Right lobe of liver (tissue), 4 donors: ENCODE results near the gene STARD8.

ENCODE experiments used
- POLR2A ChIP-seq: fragments of 450-650 bp; IDR thresholded peaks from one replicate; pipeline ENCODE4 v1.6.1; 2017; ENCODE audit warnings: antibody characterized with exemption, mild to moderate bottlenecking
- TF ChIP-seq, protein P1 (sequence below), 4 donors: fragments of 200-600 bp in 3 of 4; fragments of 450-650 bp in 1 of 4; IDR thresholded peaks; one replicate each; pipeline versions ENCODE4 v1.5.1 to v1.8.0; 2016 to 2022; ENCODE audit warnings: antibody characterized with exemption in 4 of 4, mild to moderate bottlenecking in 2 of 4
- donor health status: DM: no; HTN: no; CAD: no.
- donor health status: DM: no; HTN: no; CAD: no.
- donor health status: DM: no; HTN: yes; CAD: no.

DNA sequence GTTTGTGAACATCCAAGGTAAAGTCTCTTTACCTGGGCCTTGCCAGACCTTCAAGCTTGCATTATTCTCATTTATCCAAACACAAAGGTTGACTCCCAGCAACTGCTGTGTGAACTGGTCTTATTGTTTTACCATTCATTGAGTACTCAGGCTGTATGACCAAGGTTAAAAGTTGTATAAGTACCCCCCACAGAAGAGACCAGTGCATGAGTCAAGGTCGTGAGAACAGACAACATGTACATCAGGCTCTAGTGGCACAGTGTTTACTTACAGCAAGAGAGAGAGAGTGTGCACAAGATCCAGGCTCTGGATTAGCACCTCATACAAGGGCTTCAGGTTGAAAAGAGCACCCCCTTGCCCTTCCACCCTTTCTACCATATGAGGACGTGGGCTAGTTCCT lies 103.9 kb downstream of the STARD8 start:
- TF ChIP-seq, protein P1, sequence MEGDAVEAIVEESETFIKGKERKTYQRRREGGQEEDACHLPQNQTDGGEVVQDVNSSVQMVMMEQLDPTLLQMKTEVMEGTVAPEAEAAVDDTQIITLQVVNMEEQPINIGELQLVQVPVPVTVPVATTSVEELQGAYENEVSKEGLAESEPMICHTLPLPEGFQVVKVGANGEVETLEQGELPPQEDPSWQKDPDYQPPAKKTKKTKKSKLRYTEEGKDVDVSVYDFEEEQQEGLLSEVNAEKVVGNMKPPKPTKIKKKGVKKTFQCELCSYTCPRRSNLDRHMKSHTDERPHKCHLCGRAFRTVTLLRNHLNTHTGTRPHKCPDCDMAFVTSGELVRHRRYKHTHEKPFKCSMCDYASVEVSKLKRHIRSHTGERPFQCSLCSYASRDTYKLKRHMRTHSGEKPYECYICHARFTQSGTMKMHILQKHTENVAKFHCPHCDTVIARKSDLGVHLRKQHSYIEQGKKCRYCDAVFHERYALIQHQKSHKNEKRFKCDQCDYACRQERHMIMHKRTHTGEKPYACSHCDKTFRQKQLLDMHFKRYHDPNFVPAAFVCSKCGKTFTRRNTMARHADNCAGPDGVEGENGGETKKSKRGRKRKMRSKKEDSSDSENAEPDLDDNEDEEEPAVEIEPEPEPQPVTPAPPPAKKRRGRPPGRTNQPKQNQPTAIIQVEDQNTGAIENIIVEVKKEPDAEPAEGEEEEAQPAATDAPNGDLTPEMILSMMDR (IDR thresholded peaks at IDR 0.05), result no peak
- no peak for TF ChIP-seq POLR2A
